B cell (primary cell): Measurements from ENCODE around the gene GPR78. TPM values are rescaled to one million over a fixed set of nuclear protein-coding genes. Genes with fewer than 3 reads are reported as not detected.

Experiments used
- polyA plus RNA-seq: library from polyadenylated mRNA; depleted of rRNA; stranded (reverse); fragments of >200 nt; gene quantifications from 2 replicates; pipeline ENCODE4 v1.2.3, GENCODE V29; 2012
- total RNA-seq, 2 donors: library from RNA; stranded (reverse); fragments of 120-200 nt in 1 of 2; gene quantifications; 1 replicate in 1 of 2; 2 replicates in 1 of 2; pipeline versions ENCODE4 v1.2.3 to v1.2.4, GENCODE V29; 2013 to 2022

GPR78 gene
- total and polyA plus RNA-seq, 2 donors (not counting 1 experiment from before 2014, with no cell fraction given), result not detected

Other genes with a start within 250 kb of the GPR78 start
- gene ACOX3, start 139.7 kb upstream of the GPR78 start, total RNA-seq, result 20.7 and 23.1 TPM in 2 replicates
- gene ACOX3, start 139.7 kb upstream of the GPR78 start, polyA plus RNA-seq, result 4.6 and 5.8 TPM in 2 replicates
- gene TRMT44, start 139.6 kb upstream of the GPR78 start, total RNA-seq, result 34.8 and 37.4 TPM in 2 replicates
- gene TRMT44, start 139.6 kb upstream of the GPR78 start, polyA plus RNA-seq, result 13.3 and 16.3 TPM in 2 replicates
- not detected in 2 replicates for gene CPZ, start 12.4 kb downstream of the GPR78 start, total RNA-seq
- gene CPZ, start 12.4 kb downstream of the GPR78 start, polyA plus RNA-seq, result not detected in 2 replicates